ENCODE measurements around the gene RTP1. TPM values are rescaled to one million over a fixed set of nuclear protein-coding genes. Genes with fewer than 3 reads are reported as not detected.

RTP1 gene
- polyA plus RNA-seq, 1 of the 3 experiments (the other 2 are of a cell fraction) = not detected

DNA sequence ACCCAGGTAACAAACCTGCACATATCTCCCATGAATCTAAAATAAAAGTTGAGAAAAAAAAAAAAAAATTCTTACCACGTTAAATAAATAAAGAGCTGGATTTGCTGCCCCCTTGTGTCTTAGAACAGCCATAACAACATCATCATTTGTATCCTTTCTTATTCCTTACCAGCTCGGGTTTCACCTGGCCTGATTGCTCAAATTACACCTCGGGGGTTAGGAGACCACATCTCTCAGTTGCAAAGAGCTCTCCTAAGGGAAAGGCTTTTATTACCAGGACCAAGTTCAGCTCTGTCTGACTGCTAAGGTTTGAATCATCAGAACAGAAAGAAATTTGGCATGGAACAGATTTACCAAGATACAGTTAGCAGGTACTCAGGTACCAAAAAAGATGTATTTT, 32.1 kb upstream of the RTP1 start (continued):
- TF ChIP-seq, protein P1, sequence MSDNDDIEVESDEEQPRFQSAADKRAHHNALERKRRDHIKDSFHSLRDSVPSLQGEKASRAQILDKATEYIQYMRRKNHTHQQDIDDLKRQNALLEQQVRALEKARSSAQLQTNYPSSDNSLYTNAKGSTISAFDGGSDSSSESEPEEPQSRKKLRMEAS (IDR thresholded peaks at IDR 0.05; ENCODE audit: low read depth) = no peak
- TF ChIP-seq TEAD4 (IDR thresholded peaks at IDR 0.05; ENCODE audit: borderline replicate concordance, insufficient read depth) (no peak), NFIC (IDR thresholded peaks at IDR 0.05; ENCODE audit: borderline replicate concordance) (no peak), RCOR1 (IDR thresholded peaks at IDR 0.05; ENCODE audit: low read length) (no peak), GABPA (IDR thresholded peaks at IDR 0.05; ENCODE audit: low read depth) (no peak)
- TF ChIP-seq, protein P2, sequence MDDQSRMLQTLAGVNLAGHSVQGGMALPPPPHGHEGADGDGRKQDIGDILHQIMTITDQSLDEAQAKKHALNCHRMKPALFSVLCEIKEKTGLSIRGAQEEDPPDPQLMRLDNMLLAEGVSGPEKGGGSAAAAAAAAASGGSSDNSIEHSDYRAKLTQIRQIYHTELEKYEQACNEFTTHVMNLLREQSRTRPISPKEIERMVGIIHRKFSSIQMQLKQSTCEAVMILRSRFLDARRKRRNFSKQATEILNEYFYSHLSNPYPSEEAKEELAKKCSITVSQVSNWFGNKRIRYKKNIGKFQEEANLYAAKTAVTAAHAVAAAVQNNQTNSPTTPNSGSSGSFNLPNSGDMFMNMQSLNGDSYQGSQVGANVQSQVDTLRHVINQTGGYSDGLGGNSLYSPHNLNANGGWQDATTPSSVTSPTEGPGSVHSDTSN (IDR thresholded peaks at IDR 0.05) = no peak
- TF ChIP-seq, protein P3, sequence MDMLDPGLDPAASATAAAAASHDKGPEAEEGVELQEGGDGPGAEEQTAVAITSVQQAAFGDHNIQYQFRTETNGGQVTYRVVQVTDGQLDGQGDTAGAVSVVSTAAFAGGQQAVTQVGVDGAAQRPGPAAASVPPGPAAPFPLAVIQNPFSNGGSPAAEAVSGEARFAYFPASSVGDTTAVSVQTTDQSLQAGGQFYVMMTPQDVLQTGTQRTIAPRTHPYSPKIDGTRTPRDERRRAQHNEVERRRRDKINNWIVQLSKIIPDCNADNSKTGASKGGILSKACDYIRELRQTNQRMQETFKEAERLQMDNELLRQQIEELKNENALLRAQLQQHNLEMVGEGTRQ (IDR thresholded peaks at IDR 0.05; ENCODE audit: borderline replicate concordance, low read depth, low read length) = no peak

DNA sequence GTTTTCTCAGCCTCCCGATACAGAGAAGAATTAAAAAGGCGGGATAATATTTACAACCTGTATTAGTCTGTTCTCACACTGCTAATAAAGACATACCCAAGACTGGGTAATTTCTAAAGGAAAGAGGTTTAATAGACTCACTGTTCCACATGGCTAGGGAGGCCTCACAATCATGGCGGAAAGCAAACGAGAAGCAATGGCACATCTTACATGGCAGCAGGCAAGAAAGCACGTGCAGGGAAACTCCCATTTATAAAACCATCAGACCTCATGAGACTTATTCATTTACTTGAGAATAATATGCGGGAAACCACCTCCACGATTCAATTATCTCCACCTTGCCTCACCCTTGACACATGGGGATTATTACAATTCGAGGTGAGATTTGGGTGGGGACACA, 30.5 kb upstream of the RTP1 start:
- H3K27me3 ChIP-seq (ENCODE audit: insufficient read depth) = no peaks in the 10 kb centered on the region; the same call in 1 of the 2 replicates
- CTCF ChIA-PET = interaction anchor here (0.6 to 6.2 kb wide), 5 partner anchors 27 to 318 kb away, joined by 3 to 101 read pairs (median 4); partner anchors contain the start of gene RPL39L
- DNase-seq = no peak
- no peaks in the 10 kb centered on the region for H3K36me3 ChIP-seq (replicated peaks in 1 of 2; ENCODE audit: control insufficient read depth in 1 of 2, insufficient read depth in 2 of 2, low read length in 1 of 2)
- no peak overlapping the region for H3K4me3 ChIP-seq (ENCODE audit: low read depth in 2 of 2, low read length in 1 of 2)
- no peak overlapping the region for H3K27ac ChIP-seq (ENCODE audit: low read depth in 2 of 2, low read length in 1 of 2)
- H3K9me3 ChIP-seq = no peaks in the 10 kb centered on the region
- no peak overlapping the region for H3K9ac ChIP-seq
- TF ChIP-seq ELF1 (IDR thresholded peaks at IDR 0.05) (no peak), EP300 (IDR thresholded peaks at IDR 0.05; ENCODE audit: borderline replicate concordance in 1 of 2, low read depth in 1 of 2, low read length in 1 of 2) (no peak)
- POLR2A ChIA-PET = no interaction called here
- no peak overlapping the region for H2AFZ ChIP-seq (ENCODE audit: low read depth)
- H3K4me1 ChIP-seq (ENCODE audit: control insufficient read depth in 1 of 2, insufficient read depth in 2 of 2, low read depth in 1 of 2, low read length in 1 of 2) = no peaks in the 10 kb centered on the region
- no peaks in the 10 kb centered on the region for H3K79me2 ChIP-seq (ENCODE audit: insufficient read depth)
- no peaks in the 10 kb centered on the region for H3F3A ChIP-seq (replicated peaks; ENCODE audit: insufficient read depth)
- H4K20me1 ChIP-seq (ENCODE audit: insufficient read depth) = no peaks in the 10 kb centered on the region
- H3K9me2 ChIP-seq = no peaks in the 10 kb centered on the region
- 47% methylated on average over 8 of the region's 8 CpGs for WGBS (ENCODE audit: low lambda C conversion rate)
- no peak overlapping the region for H3K4me2 ChIP-seq

DNA sequence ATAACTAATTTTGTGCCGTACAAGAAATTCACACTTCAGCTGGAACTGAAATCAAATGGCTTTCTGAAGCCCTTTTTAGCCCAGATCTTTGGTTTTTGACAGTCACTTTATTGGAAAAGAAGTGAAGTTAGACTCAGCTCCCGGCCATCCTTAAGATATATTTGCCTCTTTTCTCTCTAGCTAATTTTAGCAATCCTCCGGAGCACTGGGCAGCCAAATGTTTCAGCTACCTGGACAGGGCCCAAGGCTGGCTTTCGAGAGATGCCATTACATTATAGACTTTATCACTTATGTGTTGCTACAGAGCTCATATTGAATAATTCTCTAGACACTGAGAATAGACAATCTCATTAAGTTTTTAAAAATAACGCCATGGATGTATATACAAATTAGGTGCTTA, 29.5 kb upstream of the RTP1 start:
- no peaks in the 10 kb centered on the region for H4K20me1 ChIP-seq (ENCODE audit: insufficient read depth)
- no peak overlapping the region for H3K9ac ChIP-seq
- H3K27ac ChIP-seq (ENCODE audit: low read depth in 2 of 2, low read length in 1 of 2) = no peak overlapping the region
- no peak for DNase-seq
- H3K4me3 ChIP-seq (ENCODE audit: low read depth in 2 of 2, low read length in 1 of 2) = no peak overlapping the region
- no peaks in the 10 kb centered on the region for H3K36me3 ChIP-seq (replicated peaks in 1 of 2; ENCODE audit: control insufficient read depth in 1 of 2, insufficient read depth in 2 of 2, low read length in 1 of 2)
- ChIA-PET CTCF (interaction anchor here (0.7 to 6.2 kb wide), 5 partner anchors 28 to 553 kb away, joined by 3 to 101 read pairs (median 4); partner anchors contain the start of gene RPL39L), POLR2A (no interaction called here)
- H3K79me2 ChIP-seq (ENCODE audit: insufficient read depth) = no peaks in the 10 kb centered on the region
- H3K4me2 ChIP-seq = no peak overlapping the region
- no peak overlapping the region for H2AFZ ChIP-seq (ENCODE audit: low read depth)
- WGBS (ENCODE audit: low lambda C conversion rate) = 49% methylated on average over 5 of the region's 5 CpGs
- no peaks in the 10 kb centered on the region for H3F3A ChIP-seq (replicated peaks; ENCODE audit: insufficient read depth)
- H3K9me2 ChIP-seq = no peaks in the 10 kb centered on the region
- no peaks in the 10 kb centered on the region for H3K27me3 ChIP-seq (ENCODE audit: insufficient read depth)
- TF ChIP-seq TCF12 (IDR thresholded peaks at IDR 0.05) (no peak), TEAD4 (IDR thresholded peaks at IDR 0.05; ENCODE audit: borderline replicate concordance, insufficient read depth) (no peak), JUND (IDR thresholded peaks at IDR 0.05) (no peak), RFX5 (IDR thresholded peaks at IDR 0.05; ENCODE audit: low read length) (no peak), FOSL2 (IDR thresholded peaks at IDR 0.05; ENCODE audit: borderline replicate concordance, low read depth) (no peak)
- TF ChIP-seq, protein P4, sequence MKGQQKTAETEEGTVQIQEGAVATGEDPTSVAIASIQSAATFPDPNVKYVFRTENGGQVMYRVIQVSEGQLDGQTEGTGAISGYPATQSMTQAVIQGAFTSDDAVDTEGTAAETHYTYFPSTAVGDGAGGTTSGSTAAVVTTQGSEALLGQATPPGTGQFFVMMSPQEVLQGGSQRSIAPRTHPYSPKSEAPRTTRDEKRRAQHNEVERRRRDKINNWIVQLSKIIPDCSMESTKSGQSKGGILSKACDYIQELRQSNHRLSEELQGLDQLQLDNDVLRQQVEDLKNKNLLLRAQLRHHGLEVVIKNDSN (IDR thresholded peaks at IDR 0.05; ENCODE audit: borderline replicate concordance, low read depth) = no peak
- TF ChIP-seq, protein P5, sequence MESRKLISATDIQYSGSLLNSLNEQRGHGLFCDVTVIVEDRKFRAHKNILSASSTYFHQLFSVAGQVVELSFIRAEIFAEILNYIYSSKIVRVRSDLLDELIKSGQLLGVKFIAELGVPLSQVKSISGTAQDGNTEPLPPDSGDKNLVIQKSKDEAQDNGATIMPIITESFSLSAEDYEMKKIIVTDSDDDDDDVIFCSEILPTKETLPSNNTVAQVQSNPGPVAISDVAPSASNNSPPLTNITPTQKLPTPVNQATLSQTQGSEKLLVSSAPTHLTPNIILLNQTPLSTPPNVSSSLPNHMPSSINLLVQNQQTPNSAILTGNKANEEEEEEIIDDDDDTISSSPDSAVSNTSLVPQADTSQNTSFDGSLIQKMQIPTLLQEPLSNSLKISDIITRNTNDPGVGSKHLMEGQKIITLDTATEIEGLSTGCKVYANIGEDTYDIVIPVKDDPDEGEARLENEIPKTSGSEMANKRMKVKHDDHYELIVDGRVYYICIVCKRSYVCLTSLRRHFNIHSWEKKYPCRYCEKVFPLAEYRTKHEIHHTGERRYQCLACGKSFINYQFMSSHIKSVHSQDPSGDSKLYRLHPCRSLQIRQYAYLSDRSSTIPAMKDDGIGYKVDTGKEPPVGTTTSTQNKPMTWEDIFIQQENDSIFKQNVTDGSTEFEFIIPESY (IDR thresholded peaks at IDR 0.05; ENCODE audit: borderline replicate concordance, low read depth) = no peak
- TF ChIP-seq, protein P3 (IDR thresholded peaks at IDR 0.05; ENCODE audit: borderline replicate concordance, low read depth, low read length) = no peak
- no peaks in the 10 kb centered on the region for H3K4me1 ChIP-seq (ENCODE audit: control insufficient read depth in 1 of 2, insufficient read depth in 2 of 2, low read depth in 1 of 2, low read length in 1 of 2)
- no peaks in the 10 kb centered on the region for H3K9me3 ChIP-seq
